Keratinocyte (primary cell): ENCODE data around the gene ZNF346.

Experiments used
- CTCF ChIP-seq, 3 experiments: IDR thresholded peaks in 1 of 3; conservative IDR thresholded peaks in 1 of 3; optimal IDR thresholded peaks in 1 of 3; 2 replicates in 2 of 3; 3 replicates in 1 of 3; pipeline versions ENCODE3 to v1.5.1; 2011; ENCODE audit warnings: low read length in 3 of 3, mild to moderate bottlenecking in 3 of 3, moderate library complexity in 2 of 3, control low read depth in 1 of 3, inconsistent platforms in 1 of 3; ENCODE audit not compliant: insufficient read depth in 2 of 3; ENCODE audit errors: extremely low read depth in 1 of 3
- EZH2 ChIP-seq: IDR thresholded peaks from one replicate; pipeline ENCODE4 v1.6.1; 2012; ENCODE audit warnings: inconsistent platforms, mild to moderate bottlenecking, low read length, moderate library complexity

GRCh38 chr5:177077335-177077734 is 54.8 kb downstream of the ZNF346 start:
- no peak for TF ChIP-seq EZH2
- TF ChIP-seq CTCF (optimal IDR thresholded peaks at IDR 0.05 in 1 of 3, IDR thresholded peaks at IDR 0.05 in 1 of 3, conservative IDR thresholded peaks at IDR 0.05 in 1 of 3; ENCODE audit: extremely low read depth in 1 of 3, insufficient read depth in 2 of 3, low read length in 3 of 3) = no peak
